Natural killer cell (primary cell): ENCODE measurements around the gene TUBG2. TPM values are rescaled to one million over a fixed set of nuclear protein-coding genes. Genes with fewer than 3 reads are reported as not detected.
"Not testable (repeated sequence)": the region's sequence is repeated elsewhere in the genome, so short reads cannot be mapped to it uniquely, and the experiment has no call there.

Experiments
- ATAC-seq, 3 donors: fragments of 150-1000 bp in 2 of 3; fragments of 200-7000 bp in 1 of 3; cut with Tn5 transposase; 1 replicate in 1 of 3; 2 replicates in 2 of 3; pipeline ENCODE4 v1.10.0; 2021; ENCODE audit warnings: mild to moderate bottlenecking in 2 of 3, moderate library complexity in 2 of 3
- DNase-seq, 2 donors: peaks; one replicate each; pipeline versions ENCODE4 v3.0.0 to v3.0.0-alpha.2; 2013 to 2021; ENCODE audit warnings: mixed read lengths in 1 of 2
- H3K27ac ChIP-seq: one replicate; pipeline ENCODE4 v1.5.1; 2013; ENCODE audit warnings: mild to moderate bottlenecking, low read length
- H3K27me3 ChIP-seq: one replicate; pipeline ENCODE4 v1.6.1; 2013; ENCODE audit warnings: low read length; ENCODE audit not compliant: control insufficient read depth, insufficient read depth
- H3K36me3 ChIP-seq: one replicate; pipeline ENCODE4 v1.6.1; 2013; ENCODE audit warnings: low read length; ENCODE audit not compliant: control insufficient read depth, insufficient read depth
- H3K4me1 ChIP-seq: one replicate; pipeline ENCODE4 v1.6.1; 2013; ENCODE audit warnings: low read length; ENCODE audit not compliant: control insufficient read depth, insufficient read depth
- H3K4me3 ChIP-seq: one replicate; pipeline ENCODE4 v1.5.1; 2013; ENCODE audit warnings: low read length
- H3K9me3 ChIP-seq: one replicate; pipeline ENCODE4 v1.6.1; 2013; ENCODE audit warnings: low read length; ENCODE audit not compliant: control insufficient read depth, insufficient read depth
- H3K27ac Mint-ChIP-seq, 2 donors: one replicate each; pipeline ENCODE4 v1.8.0; 2022; ENCODE audit warnings: mild to moderate bottlenecking in 2 of 2, mixed read lengths in 2 of 2, moderate library complexity in 1 of 2
- H3K27me3 Mint-ChIP-seq, 2 donors: one replicate each; pipeline ENCODE4 v1.8.0; 2022; ENCODE audit warnings: low read depth in 2 of 2, mixed read lengths in 2 of 2
- H3K36me3 Mint-ChIP-seq: one replicate; pipeline ENCODE4 v1.8.0; 2022; ENCODE audit warnings: mixed read lengths
- H3K4me1 Mint-ChIP-seq, 2 donors: one replicate each; pipeline ENCODE4 v1.8.0; 2022; ENCODE audit warnings: mixed read lengths in 2 of 2
- H3K4me3 Mint-ChIP-seq: one replicate; pipeline ENCODE4 v1.8.0; 2022; ENCODE audit warnings: mild to moderate bottlenecking, moderate library complexity, mixed read lengths
- H3K9me3 Mint-ChIP-seq, 2 donors: one replicate each; pipeline ENCODE4 v1.8.0; 2022; ENCODE audit warnings: mixed read lengths in 2 of 2
- WGBS: methylation state at CpG from one replicate; pipeline ENCODE4 v1.1.7; 2013; ENCODE audit warnings: missing lambda C conversion rate; ENCODE audit not compliant: insufficient coverage; 5-methylcytosine and 5-hydroxymethylcytosine counted together
- intact Hi-C: fragments of 100-400 bp; cut with micrococcal nuclease; formaldehyde crosslinking; loops from one replicate; pipeline ENCODE4 v1.14.2; 2022
- total RNA-seq, 4 donors: library from RNA; stranded (reverse); fragments of 120-200 nt in 1 of 4; gene quantifications; one replicate each; pipeline versions ENCODE4 v1.2.3 to v1.2.4, GENCODE V29; 2013 to 2022
- TF ChIP-seq, protein P1 (sequence below): fragments of 200-600 bp; IDR thresholded peaks from one replicate; pipeline ENCODE4 v1.8.0; 2022; ENCODE audit warnings: antibody characterized with exemption

TUBG2 gene
- total RNA-seq, 3 donors from 2014 or later (not counting 1 experiment from before 2014, with no cell fraction given), result 7.8 to 14.2 (median 9.6) TPM

DNA sequence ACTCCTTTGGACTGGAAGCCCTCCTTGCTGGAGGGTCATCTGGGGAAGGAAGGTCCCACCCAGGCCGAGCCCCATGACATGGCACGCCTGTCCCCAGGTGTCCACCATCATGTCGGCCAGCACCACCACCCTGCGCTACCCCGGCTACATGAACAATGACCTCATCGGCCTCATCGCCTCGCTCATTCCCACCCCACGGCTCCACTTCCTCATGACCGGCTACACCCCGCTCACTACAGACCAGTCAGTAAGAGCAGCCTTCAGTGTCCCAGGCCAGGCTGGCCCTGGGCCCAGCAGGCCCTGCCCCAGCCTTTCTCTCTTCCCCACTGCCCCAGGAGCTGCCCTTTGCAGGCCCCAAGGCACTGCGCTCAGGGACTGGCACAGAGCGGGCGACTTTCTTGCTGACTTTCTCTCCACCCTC is 6.5 kb downstream of the TUBG2 start:
- Mint-ChIP-seq H3K4me3 (no peak overlapping the region), H3K36me3 (no peaks in the 10 kb centered on the region), H3K27me3 (peaks cover 8 to 16% of the 10 kb centered on the region in 2 donors), H3K9me3 (no peaks in the 10 kb centered on the region), H3K27ac (no peak overlapping the region), H3K4me1 (peaks cover 0 to 13% of the 10 kb centered on the region in 2 donors)
- Histone ChIP-seq H3K9me3 (no peaks in the 10 kb centered on the region), H3K27ac (no peak overlapping the region), H3K36me3 (no peaks in the 10 kb centered on the region), H3K4me3 (no peak overlapping the region), H3K4me1 (peaks cover 4% of the 10 kb centered on the region), H3K27me3 (peaks cover 4% of the 10 kb centered on the region)
- 91% methylated on average over 14 of the region's 14 CpGs for WGBS
- intact Hi-C loops, result no loop called here
- no peak for ATAC-seq
- no peak for DNase-seq
- TF ChIP-seq, protein P1, sequence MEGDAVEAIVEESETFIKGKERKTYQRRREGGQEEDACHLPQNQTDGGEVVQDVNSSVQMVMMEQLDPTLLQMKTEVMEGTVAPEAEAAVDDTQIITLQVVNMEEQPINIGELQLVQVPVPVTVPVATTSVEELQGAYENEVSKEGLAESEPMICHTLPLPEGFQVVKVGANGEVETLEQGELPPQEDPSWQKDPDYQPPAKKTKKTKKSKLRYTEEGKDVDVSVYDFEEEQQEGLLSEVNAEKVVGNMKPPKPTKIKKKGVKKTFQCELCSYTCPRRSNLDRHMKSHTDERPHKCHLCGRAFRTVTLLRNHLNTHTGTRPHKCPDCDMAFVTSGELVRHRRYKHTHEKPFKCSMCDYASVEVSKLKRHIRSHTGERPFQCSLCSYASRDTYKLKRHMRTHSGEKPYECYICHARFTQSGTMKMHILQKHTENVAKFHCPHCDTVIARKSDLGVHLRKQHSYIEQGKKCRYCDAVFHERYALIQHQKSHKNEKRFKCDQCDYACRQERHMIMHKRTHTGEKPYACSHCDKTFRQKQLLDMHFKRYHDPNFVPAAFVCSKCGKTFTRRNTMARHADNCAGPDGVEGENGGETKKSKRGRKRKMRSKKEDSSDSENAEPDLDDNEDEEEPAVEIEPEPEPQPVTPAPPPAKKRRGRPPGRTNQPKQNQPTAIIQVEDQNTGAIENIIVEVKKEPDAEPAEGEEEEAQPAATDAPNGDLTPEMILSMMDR, result no peak

DNA sequence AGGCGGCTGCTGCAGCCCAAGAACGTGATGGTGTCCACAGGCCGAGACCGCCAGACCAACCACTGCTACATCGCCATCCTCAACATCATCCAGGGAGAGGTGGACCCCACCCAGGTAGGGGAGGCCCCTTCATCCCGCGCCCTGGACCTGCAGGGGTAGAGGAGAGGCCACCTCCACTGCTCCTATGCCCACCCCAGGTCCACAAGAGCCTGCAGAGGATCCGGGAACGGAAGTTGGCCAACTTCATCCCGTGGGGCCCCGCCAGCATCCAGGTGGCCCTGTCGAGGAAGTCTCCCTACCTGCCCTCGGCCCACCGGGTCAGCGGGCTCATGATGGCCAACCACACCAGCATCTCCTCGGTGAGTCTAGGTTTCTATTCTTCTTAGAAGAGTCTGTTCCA is 7.0 kb downstream of the TUBG2 start:
- WGBS, result 83% methylated on average over 11 of the region's 16 CpGs
- ATAC-seq, H3K9me3 ChIP-seq, DNase-seq, H3K4me1 ChIP-seq, H3K4me3 ChIP-seq, H3K27me3 ChIP-seq, H3K27ac ChIP-seq, H3K9me3 Mint-ChIP-seq, intact Hi-C loops, H3K4me3 Mint-ChIP-seq, H3K27ac Mint-ChIP-seq, H3K36me3 Mint-ChIP-seq, H3K36me3 ChIP-seq: not testable (repeated sequence)
- Mint-ChIP-seq H3K4me1 (peaks cover 0 to 19% of the 10 kb centered on the region in 2 donors), H3K27me3 (peaks cover 8 to 19% of the 10 kb centered on the region in 2 donors)

DNA sequence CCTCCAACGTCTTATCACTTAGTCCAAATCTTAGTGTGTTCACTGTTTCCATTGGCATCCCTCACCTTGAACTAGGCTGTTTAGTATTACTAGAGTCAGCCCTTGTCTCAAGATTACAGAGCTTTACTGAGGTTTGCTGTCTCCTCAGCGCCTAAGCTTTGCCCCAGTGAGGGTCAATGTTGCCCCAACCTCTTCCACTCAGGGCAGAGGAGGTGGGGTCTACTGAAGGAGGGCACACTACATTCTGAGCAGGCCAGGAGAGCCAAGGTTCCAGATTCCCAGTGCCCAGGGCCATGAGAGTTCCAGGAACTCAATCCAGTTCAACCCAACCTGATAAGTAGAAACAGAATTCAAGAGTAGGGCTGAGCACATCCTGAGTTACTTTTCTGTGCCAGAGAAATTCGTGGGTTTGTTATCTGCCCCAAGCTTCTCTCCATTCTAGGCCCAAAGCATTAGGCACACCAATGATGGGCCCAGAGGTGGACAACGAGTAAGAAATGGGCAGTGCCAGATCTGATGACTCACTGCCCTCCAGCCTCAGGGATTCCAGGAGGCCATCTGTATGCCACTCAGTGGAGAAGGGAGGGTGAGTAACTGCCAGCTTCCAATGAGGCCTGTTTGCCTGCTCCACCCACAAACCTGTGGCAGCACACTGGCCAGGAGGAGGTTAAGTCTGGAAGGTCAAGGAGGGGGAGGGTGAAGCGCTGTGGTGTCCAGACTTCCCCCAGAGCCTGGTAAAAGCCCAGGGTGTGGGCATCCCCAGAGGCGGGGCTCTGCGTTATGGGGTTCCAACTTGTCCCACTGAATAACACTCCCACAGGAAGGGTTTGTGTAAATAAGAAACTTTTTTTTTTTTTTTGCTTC is 8.2 kb downstream of the TUBG2 start:
- Histone ChIP-seq H3K36me3 (no peaks in the 10 kb centered on the region), H3K4me3 (no peak overlapping the region), H3K27ac (no peak overlapping the region), H3K27me3 (peaks cover 15% of the 10 kb centered on the region), H3K4me1 (peaks cover 13% of the 10 kb centered on the region), H3K9me3 (no peaks in the 10 kb centered on the region)
- H3K36me3 Mint-ChIP-seq, result no peaks in the 10 kb centered on the region
- H3K4me3 Mint-ChIP-seq, result no peak overlapping the region
- TF ChIP-seq, protein P1, result no peak
- no peak for ATAC-seq
- peaks cover 6 to 26% of the 10 kb centered on the region in 2 donors for H3K4me1 Mint-ChIP-seq
- DNase-seq, result no peak
- intact Hi-C loops, result no loop called here
- WGBS, result 81% methylated on average over 7 of the region's 7 CpGs
- H3K27ac Mint-ChIP-seq, result no peak overlapping the region
- no peaks in the 10 kb centered on the region for H3K9me3 Mint-ChIP-seq
- H3K27me3 Mint-ChIP-seq, result peaks cover 15 to 26% of the 10 kb centered on the region in 2 donors

DNA sequence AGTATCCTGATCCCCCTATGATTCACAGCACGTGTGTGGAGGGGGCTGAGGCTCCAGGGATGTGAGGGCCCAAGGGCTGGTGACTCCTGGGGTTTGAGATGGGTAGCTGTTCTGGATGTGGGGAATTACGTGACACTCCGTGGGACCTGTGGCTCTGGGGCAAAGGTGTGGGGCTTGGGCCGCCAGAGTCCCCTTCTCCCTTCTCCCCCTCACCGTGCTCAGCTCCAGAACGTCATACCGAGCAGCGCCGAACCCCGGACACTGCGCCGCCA is 10.6 kb downstream of the TUBG2 start:
- no peak for DNase-seq
- H3K27ac Mint-ChIP-seq, result no peak overlapping the region
- ATAC-seq, result no peak
- no peaks in the 10 kb centered on the region for H3K9me3 Mint-ChIP-seq
- H3K36me3 Mint-ChIP-seq, result no peaks in the 10 kb centered on the region
- Histone ChIP-seq H3K4me1 (peaks cover 25% of the 10 kb centered on the region), H3K27ac (no peak overlapping the region), H3K9me3 (no peaks in the 10 kb centered on the region), H3K27me3 (peaks cover 37% of the 10 kb centered on the region), H3K36me3 (no peaks in the 10 kb centered on the region), H3K4me3 (no peak overlapping the region)
- peaks cover 11 to 35% of the 10 kb centered on the region in 2 donors for H3K4me1 Mint-ChIP-seq
- 47% methylated on average over 12 of the region's 12 CpGs for WGBS
- TF ChIP-seq, protein P1, result no peak
- peak overlapping the region; percentile 71 for H3K4me3 Mint-ChIP-seq
- intact Hi-C loops, result no loop called here
- H3K27me3 Mint-ChIP-seq, result peaks cover 15 to 37% of the 10 kb centered on the region in 2 donors
